ENCODE data around the gene BUD31. TPM values are rescaled to one million over a fixed set of nuclear protein-coding genes. Genes with fewer than 3 reads are reported as not detected.
A peak's percentile ranks its signal among the peaks of the same experiment; 100 is the strongest.

Gene BUD31
- total and polyA plus RNA-seq, 9 of the 15 experiments (the other 6 are each of a cell fraction or from before 2014, with no cell fraction given) = 105 to 342 (median 247) TPM

DNA sequence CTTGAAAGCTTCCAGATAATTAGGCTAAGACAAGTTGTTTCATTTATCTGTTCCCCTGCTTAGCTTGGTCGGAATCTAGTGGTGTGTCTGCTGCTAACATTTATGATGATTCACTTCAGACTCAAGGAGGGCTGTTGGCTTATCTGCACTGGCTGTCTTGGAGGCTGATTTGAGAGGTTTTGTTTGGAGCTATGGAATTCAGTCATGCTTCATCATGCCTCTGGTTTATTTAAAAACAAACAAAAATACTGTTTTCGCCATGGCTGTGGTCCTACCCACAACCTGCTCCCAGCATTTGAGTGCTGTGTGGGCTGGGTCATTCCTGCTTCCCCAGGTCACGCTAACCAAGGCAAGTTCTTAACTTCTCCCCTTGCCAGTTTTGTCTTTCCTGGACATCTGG is 46.0 kb upstream of the BUD31 start:
- WGBS (ENCODE audit: insufficient coverage, low coverage, missing lambda C conversion rate) = 49% methylated on average over 3 of the region's 3 CpGs
- Histone ChIP-seq H3K9ac (ENCODE audit: insufficient read depth in 1 of 2, low read depth in 2 of 2, low read length in 2 of 2) (peak overlapping the region in 1 of 2 experiments; percentile 49; a peak in 1 of 4 replicates), H3K4me3 (no peak overlapping the region), H3K4me1 (replicated peaks in 1 of 2; ENCODE audit: control insufficient read depth in 2 of 2, insufficient read depth in 2 of 2, low read length in 2 of 2) (peaks cover 6 to 16% of the 10 kb centered on the region in 2 experiments; a peak in 4 of 5 replicates), H4K20me1 (replicated peaks; ENCODE audit: control insufficient read depth, insufficient read depth, low read length) (no peaks in the 10 kb centered on the region; the same call in 1 of the 2 replicates), H3K9me3 (replicated peaks; ENCODE audit: control insufficient read depth, insufficient read depth, low read depth, low read length) (no peaks in the 10 kb centered on the region), H3K27me3 (ENCODE audit: control insufficient read depth in 2 of 2, insufficient read depth in 2 of 2, low read length in 2 of 2) (no peaks in the 10 kb centered on the region), H2AFZ (ENCODE audit: low read depth, low read length) (no peak overlapping the region), H3K27ac (ENCODE audit: extremely low read depth, low read depth, low read length) (peak overlapping the region; percentile 23; the same call in 1 of the 3 replicates), H3K9me1 (ENCODE audit: control insufficient read depth, insufficient read depth, low read length) (no peaks in the 10 kb centered on the region), H3K79me2 (ENCODE audit: control insufficient read depth, insufficient read depth, low read length) (no peaks in the 10 kb centered on the region), H3K4me2 (ENCODE audit: insufficient read depth, low read length) (peak overlapping the region; percentile 9; the same call in 1 of the 2 replicates), H3K36me3 (ENCODE audit: control insufficient read depth, insufficient read depth, low read length) (peaks cover 77% of the 10 kb centered on the region)
- BruUV-seq (replicated peaks) = no TSS peak
- DNase-seq (ENCODE audit: extremely low read depth in 1 of 4, low spot score in 3 of 4) (peak in 3 of 4 experiments; percentile 23 to 69 (median 53)), ATAC-seq (peak; percentile 54), FAIRE-seq (peak; percentile 88)
- in situ Hi-C loops (cut with MboI) = no loop called here
- intact Hi-C loops (cut with micrococcal nuclease) = loop anchor here (5.0 kb wide), 1 partner anchor 36 kb away; the partner anchor contains the start of gene ARPC1A
- ChIA-PET POLR2A (interaction anchor here (0.6 to 1.0 kb wide), 5 partner anchors 11 to 350 kb away, joined by 3 to 6 read pairs (median 3); no protein-coding TSS in a partner anchor), CTCF (ENCODE audit: low intra/inter-chr PET ratio) (interaction anchor here (0.6 to 4.4 kb wide), 2 partner anchors 20 to 24 kb away, joined by 3 to 18 read pairs; no protein-coding TSS in a partner anchor)
- TF ChIP-seq POLR2AphosphoS5 (IDR thresholded peaks at IDR 0.05; ENCODE audit: control insufficient read depth, insufficient read depth, low read depth, low read length) = no peak
- TF ChIP-seq SNRNP70 (optimal IDR thresholded peaks at IDR 0.05; ENCODE audit: low read depth, low read length) = no peak
- TF ChIP-seq RBM15 (IDR thresholded peaks at IDR 0.05; ENCODE audit: insufficient read depth, low read length) = no peak
- no peak for TF ChIP-seq SMARCB1 (IDR thresholded peaks at IDR 0.05; ENCODE audit: insufficient read length, low read depth)
- TF ChIP-seq ZC3H11A (IDR thresholded peaks at IDR 0.05; ENCODE audit: low read depth, low read length) = no peak
- no peak for TF ChIP-seq BRD9 (IDR thresholded peaks at IDR 0.05; ENCODE audit: low read depth, partially characterized antibody)
- no peak for TF ChIP-seq KDM5B (IDR thresholded peaks at IDR 0.05; ENCODE audit: insufficient replicate concordance, low read depth, low read length)
- peak; percentile 61; the same call in 1 of the 2 replicates for TF ChIP-seq ARID1B (IDR thresholded peaks at IDR 0.05)
- TF ChIP-seq, protein P1, sequence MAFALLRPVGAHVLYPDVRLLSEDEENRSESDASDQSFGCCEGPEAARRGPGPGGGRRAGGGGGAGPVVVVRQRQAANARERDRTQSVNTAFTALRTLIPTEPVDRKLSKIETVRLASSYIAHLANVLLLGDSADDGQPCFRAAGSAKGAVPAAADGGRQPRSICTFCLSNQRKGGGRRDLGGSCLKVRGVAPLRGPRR (CRISPR knock-in tag; IDR thresholded peaks at IDR 0.05) = no peak
- TF ChIP-seq DLX4 (CRISPR knock-in tag; IDR thresholded peaks at IDR 0.05) = no peak
- TF ChIP-seq FOSL1 (tag; conservative IDR thresholded peaks at IDR 0.05) = peak; percentile 80
- peak; percentile 25 to 41; a peak in 1 of 4 replicates for TF ChIP-seq FOXK2 (conservative IDR thresholded peaks at IDR 0.05 in 1 of 2, IDR thresholded peaks at IDR 0.05 in 1 of 2; ENCODE audit: low read depth in 2 of 2)
- TF ChIP-seq MED1 (CRISPR knock-in tag; IDR thresholded peaks at IDR 0.05; ENCODE audit: borderline replicate concordance) = no peak
- no peak for TF ChIP-seq MCM3 (IDR thresholded peaks at IDR 0.05)
